Endothelial cell of coronary artery (primary cell): ENCODE measurements around the gene LCN6. TPM values are rescaled to one million over a fixed set of nuclear protein-coding genes. Genes with fewer than 3 reads are reported as not detected.

ENCODE experiments used
- total RNA-seq: library from RNA; depleted of rRNA; stranded (reverse); fragments of >200 nt; gene quantifications from 2 replicates; pipeline ENCODE4 v1.2.3, GENCODE V29; 2014

LCN6 gene
- total RNA-seq = not detected in 2 replicates

GRCh38 chr9:136748201-136748600 lies at the start of gene LCN6:
Gene LCN6 (minus strand): TSS chr9:136748525. CDS start chr9:136748483, 42 bp downstream.

GRCh38 chr9:136796238-136796774 lies 48.0 kb upstream of the LCN6 start, which contains the start of gene CCDC183:
Gene CCDC183 (plus strand): TSS chr9:136796338. CDS start chr9:136796398, 60 bp downstream.

GRCh38 chr9:136790640-136791515 lies 42.6 kb upstream of the LCN6 start, which contains the start of gene TMEM141:
Gene TMEM141 (plus strand): TSS chr9:136791344. CDS start chr9:136791371, 27 bp downstream.

GRCh38 chr9:136764301-136764891 lies 16.1 kb upstream of the LCN6 start, which contains the start of gene LCN15:
Gene LCN15 (minus strand): TSS chr9:136764518. CDS start chr9:136764488, 30 bp downstream.

GRCh38 chr9:136742591-136743391 lies 5.5 kb downstream of the LCN6 start, which contains the start of gene LCN10:
Gene LCN10 (minus strand): TSS chr9:136742940. CDS start chr9:136742903, 37 bp downstream.

GRCh38 chr9:136711751-136712689 lies 36.3 kb downstream of the LCN6 start, which contains the start of gene DIPK1B:
Gene DIPK1B (plus strand): TSS chr9:136712572. CDS start chr9:136712666, 94 bp downstream.

Other genes with a start within 250 kb of the LCN6 start
- gene NOTCH1, start 202.5 kb downstream of the LCN6 start, total RNA-seq = 109 and 129 TPM in 2 replicates
- gene EGFL7, start 85.6 kb downstream of the LCN6 start, total RNA-seq = 318 and 599 TPM in 2 replicates
- 31.4 and 36.0 TPM in 2 replicates for gene AGPAT2, start 61.1 kb downstream of the LCN6 start, total RNA-seq
- gene DIPK1B, start 36.0 kb downstream of the LCN6 start, total RNA-seq = 100 and 125 TPM in 2 replicates
- not detected in 2 replicates for gene LCN10, start 5.6 kb downstream of the LCN6 start, total RNA-seq
- not detected in 2 replicates for gene LCN8, start 9.7 kb upstream of the LCN6 start, total RNA-seq
- gene LCN15, start 16.0 kb upstream of the LCN6 start, total RNA-seq = not detected in 2 replicates
- 73.7 and 78.5 TPM in 2 replicates for gene TMEM141, start 42.8 kb upstream of the LCN6 start, total RNA-seq
- under 0.01 and 1.1 TPM in 2 replicates for gene CCDC183, start 47.8 kb upstream of the LCN6 start, total RNA-seq
- 73.3 and 80.5 TPM in 2 replicates for gene RABL6, start 59.4 kb upstream of the LCN6 start, total RNA-seq
- gene AJM1, start 94.0 kb upstream of the LCN6 start, total RNA-seq = 0.45 and 2.2 TPM in 2 replicates
- gene PHPT1, start 100.9 kb upstream of the LCN6 start, total RNA-seq = 189 and 196 TPM in 2 replicates
- gene MAMDC4, start 103.8 kb upstream of the LCN6 start, total RNA-seq = 0.81 and 4.9 TPM in 2 replicates
- gene EDF1, start 117.8 kb upstream of the LCN6 start, total RNA-seq = 442 and 468 TPM in 2 replicates
- 11.6 and 16.9 TPM in 2 replicates for gene TRAF2, start 138.0 kb upstream of the LCN6 start, total RNA-seq
- 154 and 194 TPM in 2 replicates for gene FBXW5, start 196.2 kb upstream of the LCN6 start, total RNA-seq
- gene C8G, start 196.7 kb upstream of the LCN6 start, total RNA-seq = 0.19 and 0.72 TPM in 2 replicates
- gene LCN12, start 203.7 kb upstream of the LCN6 start, total RNA-seq = 0.09 TPM in 1 of 2 replicates, not detected in the other
- 0.56 TPM in 1 of 2 replicates, not detected in the other for gene PTGDS, start 229.0 kb upstream of the LCN6 start, total RNA-seq
- gene LCNL1, start 234.5 kb upstream of the LCN6 start, total RNA-seq = 0.19 TPM in 1 of 2 replicates, not detected in the other
- gene PAXX, start 243.9 kb upstream of the LCN6 start, total RNA-seq = 14.8 and 18.4 TPM in 2 replicates
- 0.90 and 7.6 TPM in 2 replicates for gene CLIC3, start 248.0 kb upstream of the LCN6 start, total RNA-seq